Activated CD4-positive, alpha-beta T cell treated with anti-CD3 and anti-CD28 coated beads, Interleukin-2, Interleukin-6, amounts not matched to agents 100 ng/mL and 50 ng/mL, durations not matched to agents 16 hours and 8 hours (primary cell): ENCODE results near the gene PRELP.
"Not testable (repeated sequence)": the region's sequence is repeated elsewhere in the genome, so short reads cannot be mapped to it uniquely, and the experiment has no call there.

Source experiments
- DNase-seq: peaks from one replicate; pipeline ENCODE4 v3.0.0-alpha.2; 2020

Gene PRELP

GRCh38 chr1:203454986-203455471, 20.6 kb upstream of the PRELP start:
- no peak for DNase-seq

- DNase-seq, result no peak
Observed at GRCh38 chr1:203455706-203456105, 19.9 kb upstream of the PRELP start.

- no peak for DNase-seq
Observed at GRCh38 chr1:203456577-203456976, 19.0 kb upstream of the PRELP start.

GRCh38 chr1:203458078-203458477, 17.5 kb upstream of the PRELP start:
- DNase-seq, result no peak

- no peak for DNase-seq
Observed at GRCh38 chr1:203459671-203460201, 15.9 kb upstream of the PRELP start.

DNA sequence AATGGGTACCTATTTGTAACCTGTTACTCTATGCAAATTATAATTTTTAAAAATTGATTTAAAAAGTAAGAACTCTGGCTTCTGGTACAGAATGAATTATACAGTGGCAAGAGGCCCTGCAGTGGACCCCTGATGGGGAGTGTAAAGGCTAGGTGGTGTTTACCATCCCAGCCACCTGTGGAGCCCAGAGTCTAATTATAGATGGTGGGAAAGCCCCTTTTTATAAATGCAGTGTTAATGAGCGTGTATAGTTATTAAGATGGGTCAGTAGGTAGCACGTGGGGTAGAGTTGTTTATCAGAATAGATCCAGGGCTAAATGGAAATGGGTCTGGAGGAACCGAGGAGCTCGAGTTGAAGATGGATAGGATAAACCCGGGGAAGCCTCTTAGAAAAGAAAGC, 13.9 kb upstream of the PRELP start:
- DNase-seq, result no peak

DNA sequence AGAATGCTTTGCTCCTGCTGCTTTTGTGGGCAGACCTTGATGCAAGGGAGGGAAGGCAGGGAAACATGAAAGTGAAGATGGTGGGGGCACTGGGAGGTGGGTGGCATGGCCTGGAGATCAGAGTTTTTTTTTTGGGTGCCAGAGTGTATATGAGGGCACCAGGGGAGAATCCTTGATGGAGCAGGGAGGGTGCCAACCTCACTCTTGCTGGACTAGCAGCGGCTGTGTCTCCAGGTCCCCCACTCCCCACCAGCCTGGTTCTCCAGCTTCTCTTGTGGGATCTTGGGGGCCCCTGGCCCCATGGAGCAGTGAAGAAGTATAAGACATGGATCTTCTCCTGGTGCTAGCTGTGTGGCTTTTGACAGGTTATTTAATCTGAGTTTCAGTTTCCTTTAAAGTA, 13.5 kb upstream of the PRELP start:
- DNase-seq, result no peak

DNA sequence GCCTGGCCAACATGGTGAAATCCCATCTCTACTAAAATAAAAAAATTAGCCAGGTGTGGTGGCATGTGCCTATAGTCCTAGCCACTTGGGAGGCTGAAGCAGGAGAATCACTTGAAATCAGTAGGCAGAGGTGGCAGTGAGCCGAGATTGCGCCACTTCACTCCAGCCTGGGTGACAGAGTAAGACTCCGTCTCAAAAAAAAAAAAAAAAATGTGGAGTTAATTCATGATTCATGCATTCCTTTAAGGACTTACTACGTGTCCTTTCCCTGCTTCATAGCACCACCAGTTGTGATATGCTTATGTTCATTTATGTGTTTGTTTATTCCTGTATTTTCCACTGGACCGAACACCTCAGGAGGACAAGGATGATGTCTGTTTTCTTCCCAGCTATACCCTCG, 12.7 kb upstream of the PRELP start:
- no peak for DNase-seq

DNA sequence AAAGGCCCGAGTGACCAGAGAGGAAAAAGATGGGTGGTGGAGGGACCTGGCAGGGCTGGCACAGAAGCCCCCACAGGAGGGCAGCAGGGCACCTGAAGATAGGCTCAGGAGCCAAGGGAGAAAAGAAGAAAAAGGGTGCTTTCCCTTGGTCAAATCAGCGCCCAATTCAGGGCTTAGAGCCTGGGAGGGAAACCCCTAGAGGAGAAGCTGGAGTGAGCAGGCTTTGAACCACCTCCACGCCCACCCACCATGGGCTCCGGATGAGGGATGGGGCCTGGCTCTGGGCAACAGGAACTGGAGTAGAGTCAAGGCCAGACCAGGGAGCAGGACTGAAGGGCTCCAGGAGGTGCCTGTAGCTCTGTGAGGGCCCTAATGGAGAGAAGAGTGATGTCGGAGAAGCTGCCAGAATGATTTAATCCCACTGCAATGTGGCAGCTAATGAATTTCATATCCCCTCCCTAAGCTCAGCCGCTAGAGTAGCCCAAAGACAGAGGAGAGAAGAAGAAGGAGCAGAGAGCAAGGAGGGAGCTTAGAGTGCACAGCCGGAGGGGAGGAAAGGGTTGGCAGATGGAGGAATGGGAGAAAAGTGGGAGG, 12.0 kb upstream of the PRELP start:
- DNase-seq, result no peak

DNA sequence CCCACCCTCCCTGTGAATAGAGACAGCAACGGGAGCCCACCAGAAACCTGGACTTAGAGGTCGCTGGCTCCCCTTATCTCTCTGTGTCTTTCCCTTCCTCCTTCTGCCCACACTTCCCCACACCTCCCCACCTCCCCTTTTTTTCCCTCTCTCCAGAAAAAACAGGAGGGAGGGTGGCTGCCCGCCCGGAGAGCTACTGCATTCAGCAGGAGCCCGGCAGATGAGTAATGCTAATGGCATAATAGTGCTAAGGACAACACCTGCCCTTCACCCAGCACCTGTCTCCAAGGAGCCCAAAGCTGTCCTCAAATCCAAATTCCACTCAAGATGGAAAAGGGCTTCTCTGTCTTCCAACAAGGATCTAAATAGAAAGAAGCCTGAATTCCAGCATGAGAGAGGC, 11.4 kb upstream of the PRELP start:
- no peak for DNase-seq

DNA sequence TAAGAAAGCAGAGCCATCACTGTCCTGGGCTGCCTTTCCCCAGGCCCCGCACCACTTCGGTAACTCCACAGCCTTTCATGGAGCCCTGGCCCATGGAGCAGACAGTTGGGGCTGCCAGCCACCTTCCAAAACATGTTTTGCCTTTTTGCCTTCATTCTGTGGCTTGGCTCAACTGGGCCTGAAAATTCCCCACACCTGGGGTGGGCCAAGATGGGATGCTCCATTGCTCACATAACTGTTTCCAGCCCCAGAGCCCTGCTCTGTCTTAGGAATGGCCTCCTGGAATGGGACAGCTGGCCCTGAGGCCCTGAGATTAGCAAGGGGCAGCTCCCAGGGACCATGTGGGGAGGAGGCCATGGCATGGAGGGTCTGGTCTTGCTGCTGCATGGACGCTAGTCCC, 10.9 kb upstream of the PRELP start:
- no peak for DNase-seq

DNA sequence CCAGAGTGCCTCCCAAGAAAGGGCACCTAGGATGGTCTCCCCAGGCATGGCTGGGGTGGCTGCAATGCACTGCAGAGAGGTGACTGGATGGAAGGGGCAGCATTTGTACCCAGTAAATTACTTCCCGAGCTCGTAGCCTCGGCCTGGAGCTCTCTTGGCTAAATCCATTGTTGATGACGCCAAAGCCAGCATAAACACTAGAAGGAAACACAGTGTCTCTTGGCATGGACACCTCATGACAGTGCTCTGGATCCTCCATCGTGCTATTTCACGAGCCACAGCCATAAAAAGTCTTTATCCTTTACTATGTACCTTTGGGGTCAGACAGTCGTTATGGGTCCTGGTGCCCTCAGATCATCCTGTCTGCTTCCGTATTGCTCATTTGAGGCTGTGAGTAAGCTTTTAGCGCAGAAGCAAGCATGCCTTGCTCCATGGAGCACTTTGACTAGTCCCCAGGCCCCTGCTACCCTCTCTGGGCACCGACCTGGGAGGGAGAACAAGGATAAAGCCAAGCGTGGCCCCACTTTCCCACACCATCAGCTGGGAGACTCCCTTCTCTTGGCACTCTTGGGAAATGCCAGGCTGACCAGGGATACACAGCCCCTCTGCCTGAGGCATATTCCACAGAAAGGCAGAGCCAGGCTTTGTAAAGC, 10.3 kb upstream of the PRELP start:
- no peak for DNase-seq

DNA sequence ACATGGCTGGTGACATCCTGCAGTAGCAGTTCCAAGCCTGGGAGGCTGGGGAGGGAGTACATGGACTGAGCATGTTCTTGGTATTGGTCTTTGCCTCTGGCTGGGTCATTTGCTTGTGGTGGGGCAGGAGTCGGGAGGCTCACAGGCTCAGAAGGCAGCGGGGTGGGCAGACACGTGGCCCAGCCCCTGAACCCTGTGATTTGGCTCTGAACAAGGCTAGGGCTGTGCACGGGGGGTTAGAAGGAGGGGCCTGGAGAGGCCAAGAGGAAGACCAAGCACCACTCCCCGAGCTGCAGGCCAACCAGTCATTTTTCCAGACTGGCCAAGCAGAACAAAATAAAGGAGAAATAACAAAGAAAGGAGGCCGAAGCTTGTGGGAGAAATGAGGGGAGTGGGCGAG, 9.7 kb upstream of the PRELP start:
- DNase-seq, result no peak

DNA sequence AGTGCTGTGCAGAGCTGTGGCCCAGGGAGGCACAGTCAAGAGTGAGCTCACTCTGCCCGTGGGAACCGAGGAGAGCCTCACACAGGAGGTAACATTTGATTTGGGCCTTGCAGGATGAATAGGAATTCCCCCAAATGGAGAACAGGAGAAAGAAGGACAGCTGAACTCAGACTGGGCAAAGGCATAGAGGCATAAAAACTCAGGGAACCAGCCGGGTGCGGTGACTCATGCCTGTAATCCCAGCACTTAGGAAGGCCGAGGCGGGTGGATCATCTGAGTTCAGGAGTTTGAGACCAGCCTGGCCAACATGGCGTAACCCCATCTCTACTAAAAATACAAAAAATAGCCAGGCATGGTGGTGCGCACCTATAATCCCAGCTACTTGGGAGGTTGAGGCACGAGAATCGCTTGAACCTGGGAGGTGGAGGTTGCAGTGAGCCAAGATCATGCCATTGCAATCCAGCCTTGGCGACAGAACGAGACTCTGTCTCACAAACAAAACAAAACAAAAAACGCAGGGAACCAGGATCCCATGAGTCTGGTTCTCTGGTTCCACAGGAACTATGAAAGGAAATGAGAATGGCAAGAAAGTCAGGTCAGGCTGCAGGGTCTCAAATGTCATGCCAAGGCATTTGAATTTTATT, 8.6 kb upstream of the PRELP start:
- DNase-seq, result not testable (repeated sequence)

DNA sequence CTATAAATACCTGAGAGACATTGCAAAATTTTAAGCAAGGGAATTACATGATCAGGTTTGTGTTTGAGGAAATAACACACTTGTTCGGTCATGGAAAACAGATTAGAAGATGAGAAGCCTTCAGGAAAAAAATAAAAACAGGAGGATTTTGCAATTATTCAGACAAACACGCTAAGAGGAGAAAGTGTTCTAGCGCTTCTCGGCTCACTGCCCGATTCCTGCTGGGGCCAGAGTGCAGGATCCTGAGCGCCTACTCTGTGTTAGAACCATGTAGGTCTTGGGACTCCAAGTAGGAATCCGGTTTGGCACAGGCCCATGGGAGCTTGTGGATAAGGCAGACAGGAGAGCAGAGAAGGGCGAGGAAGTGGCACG, 8.1 kb upstream of the PRELP start:
- no peak for DNase-seq

DNA sequence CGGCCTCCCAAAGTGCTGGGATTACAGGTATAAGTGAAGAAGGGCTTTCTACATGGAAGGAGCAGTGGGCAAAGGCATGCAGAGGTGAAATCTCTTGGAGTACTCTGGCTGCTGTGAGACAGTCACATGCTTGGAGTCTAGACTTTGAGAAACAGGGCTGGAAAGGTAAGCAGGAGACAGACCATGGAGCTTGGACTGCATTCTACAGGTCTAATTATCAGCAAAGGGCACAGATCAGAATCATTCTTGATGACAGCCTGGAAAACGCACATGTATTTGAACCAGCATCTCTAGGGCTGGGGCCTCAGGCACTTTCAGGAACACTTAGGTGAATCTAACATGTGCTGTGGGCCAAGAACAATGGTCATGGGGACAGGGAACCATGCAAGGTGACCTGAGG, 7.3 kb upstream of the PRELP start:
- DNase-seq, result no peak

DNA sequence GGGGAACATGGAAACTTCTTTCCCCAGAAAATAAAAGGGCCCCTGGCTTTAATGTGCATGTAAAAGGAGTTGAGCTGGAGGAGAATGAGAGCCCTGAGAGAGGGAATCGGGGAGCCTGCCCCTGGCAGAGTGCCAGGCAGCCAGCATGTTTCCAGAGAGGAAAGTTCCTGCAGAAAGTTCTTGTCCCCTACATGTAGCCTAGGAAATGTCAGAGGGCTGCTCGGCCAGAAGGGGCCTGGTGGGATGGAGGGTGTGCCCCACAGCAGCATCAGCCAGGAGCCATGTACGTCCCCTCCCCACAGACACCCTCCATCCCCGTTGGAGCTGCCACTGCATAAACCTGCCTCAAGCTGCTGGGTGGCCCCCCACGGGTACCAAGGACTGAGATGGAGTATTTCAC, 5.4 kb upstream of the PRELP start:
- DNase-seq, result no peak

- DNase-seq, result no peak
Observed at GRCh38 chr1:203471841-203472240, 3.8 kb upstream of the PRELP start.

GRCh38 chr1:203473281-203473680, 2.3 kb upstream of the PRELP start:
- DNase-seq, result no peak

DNA sequence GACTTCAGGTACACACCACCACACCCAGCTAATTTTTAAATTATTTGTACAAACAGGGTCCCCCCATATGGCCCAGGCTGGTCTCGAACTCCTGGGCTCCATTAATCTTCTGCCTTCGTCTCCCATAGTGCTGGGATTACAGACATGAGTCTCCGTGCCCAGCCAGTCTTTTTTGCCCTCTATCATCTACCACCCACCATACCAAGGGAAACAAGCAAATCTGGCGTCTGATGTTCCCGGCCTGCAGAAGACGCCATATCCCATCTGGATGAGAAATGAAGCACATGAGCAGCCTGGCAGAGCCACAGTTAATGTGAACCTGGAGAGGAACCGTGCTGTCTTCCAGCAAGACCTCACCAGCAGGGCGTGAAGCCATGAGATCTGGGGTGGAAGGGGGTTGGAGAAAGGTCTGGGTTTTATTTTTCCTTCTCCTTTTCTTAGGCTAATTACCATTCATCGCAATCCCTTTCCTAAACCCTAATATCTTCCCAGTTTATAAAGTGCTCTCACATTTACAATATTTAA, 1.8 kb upstream of the PRELP start:
- DNase-seq, result no peak

- no peak for DNase-seq
Observed at GRCh38 chr1:203476216-203476814, 709 bp downstream of the PRELP start.

DNA sequence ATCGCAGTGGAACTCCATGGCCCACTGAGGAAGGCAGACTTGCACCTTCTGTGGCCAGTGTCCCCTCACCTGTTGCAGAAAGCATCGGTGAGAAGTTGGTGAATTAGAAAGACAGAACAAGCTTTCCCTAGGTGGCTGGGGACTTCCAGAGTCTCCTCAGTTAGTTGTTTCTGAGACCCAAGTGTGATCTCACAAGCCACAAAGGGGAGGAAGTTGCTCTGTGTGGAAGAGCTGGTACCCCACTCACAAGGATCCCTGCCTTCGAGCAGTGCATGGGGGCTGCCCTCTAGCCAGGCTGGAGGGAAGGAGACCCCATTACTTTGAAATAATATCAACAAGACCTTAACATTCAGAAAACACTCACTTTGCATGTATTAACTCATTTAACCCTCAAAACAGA, 2.1 kb downstream of the PRELP start:
- no peak for DNase-seq

- no peak for DNase-seq
Observed at GRCh38 chr1:203478231-203478630, 2.6 kb downstream of the PRELP start.

DNA sequence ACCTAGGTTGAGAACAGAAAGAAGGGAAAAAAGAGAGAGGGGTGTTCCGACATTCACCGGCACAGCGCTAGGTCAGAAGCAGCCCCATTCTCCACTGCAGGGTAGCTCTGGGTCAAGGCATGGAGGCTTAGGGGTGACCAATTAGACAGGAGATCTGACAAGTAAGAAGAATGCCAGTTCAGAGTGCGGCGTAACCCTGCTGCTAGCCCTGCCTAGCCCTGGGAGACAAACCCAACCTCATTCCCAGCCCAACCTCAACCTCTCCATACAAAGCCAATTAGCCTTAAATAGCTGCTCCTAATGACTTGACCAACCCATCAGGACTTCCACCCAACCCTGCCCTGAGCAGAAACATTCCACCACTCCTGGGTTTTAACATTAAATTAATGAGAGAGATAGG, 3.4 kb downstream of the PRELP start:
- no peak for DNase-seq
